G401 (cell line): ENCODE results near the gene LATS2. TPM values are rescaled to one million over a fixed set of nuclear protein-coding genes. Genes with fewer than 3 reads are reported as not detected.

ENCODE experiments used
- DNase-seq: peaks from one replicate; pipeline ENCODE4 v3.0.0-alpha.2; 2015; ENCODE audit warnings: low spot score
- in situ Hi-C: cut with HindIII; loops from 2 replicates; pipeline ENCODE4 v1.10.0; 2016; ENCODE audit warnings: low sequenced_read_pairs, mixed read lengths
- total RNA-seq: library from RNA; depleted of rRNA; stranded (reverse); fragments of >200 nt; shearing (Covaris generic); gene quantifications from 2 replicates; pipeline ENCODE4 v1.2.3, GENCODE V29; 2014

The LATS2 gene
- total RNA-seq, 1 experiment from 2014 or later: 27.3 TPM

DNA sequence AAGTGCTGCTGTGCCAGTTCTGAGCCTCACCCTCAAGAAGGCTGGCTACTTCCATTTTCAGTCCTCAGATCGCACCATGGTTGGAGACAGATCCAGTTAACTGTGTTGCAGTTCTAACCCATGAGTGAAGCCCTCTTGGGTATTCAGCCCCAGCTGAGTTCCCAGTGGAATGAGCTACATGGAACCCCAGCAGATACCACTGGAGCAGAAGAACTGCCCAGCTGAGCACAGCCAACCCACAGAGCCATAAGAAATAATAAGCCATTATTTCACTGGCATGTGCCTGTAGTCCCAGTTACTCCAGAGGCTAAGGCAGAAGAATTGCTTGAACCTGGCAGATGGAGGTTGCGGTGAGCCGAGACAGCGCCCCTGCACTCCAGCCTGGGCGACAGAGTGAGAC, 59.9 kb downstream of the LATS2 start:
- DNase-seq: no peak
- in situ Hi-C loops: no loop called here

DNA sequence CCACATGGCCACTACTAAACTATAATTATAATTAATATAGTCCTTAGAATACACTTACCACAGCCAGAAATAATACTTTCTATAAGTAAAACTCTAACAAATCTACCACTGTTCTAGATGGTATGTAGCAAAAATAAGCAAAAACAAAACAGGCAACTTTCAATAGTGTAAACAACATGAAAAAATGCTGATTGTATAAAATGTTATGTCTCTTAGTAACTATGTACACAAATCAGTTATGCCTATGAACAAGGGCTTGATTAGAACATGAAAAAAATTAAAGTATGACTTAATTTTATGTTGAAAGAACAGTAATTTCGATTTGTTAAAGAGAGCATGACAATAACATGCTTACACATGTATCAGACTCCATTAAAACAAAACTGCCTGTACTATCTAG, 60.7 kb downstream of the LATS2 start:
- in situ Hi-C loops: no loop called here
- no peak for DNase-seq

DNA sequence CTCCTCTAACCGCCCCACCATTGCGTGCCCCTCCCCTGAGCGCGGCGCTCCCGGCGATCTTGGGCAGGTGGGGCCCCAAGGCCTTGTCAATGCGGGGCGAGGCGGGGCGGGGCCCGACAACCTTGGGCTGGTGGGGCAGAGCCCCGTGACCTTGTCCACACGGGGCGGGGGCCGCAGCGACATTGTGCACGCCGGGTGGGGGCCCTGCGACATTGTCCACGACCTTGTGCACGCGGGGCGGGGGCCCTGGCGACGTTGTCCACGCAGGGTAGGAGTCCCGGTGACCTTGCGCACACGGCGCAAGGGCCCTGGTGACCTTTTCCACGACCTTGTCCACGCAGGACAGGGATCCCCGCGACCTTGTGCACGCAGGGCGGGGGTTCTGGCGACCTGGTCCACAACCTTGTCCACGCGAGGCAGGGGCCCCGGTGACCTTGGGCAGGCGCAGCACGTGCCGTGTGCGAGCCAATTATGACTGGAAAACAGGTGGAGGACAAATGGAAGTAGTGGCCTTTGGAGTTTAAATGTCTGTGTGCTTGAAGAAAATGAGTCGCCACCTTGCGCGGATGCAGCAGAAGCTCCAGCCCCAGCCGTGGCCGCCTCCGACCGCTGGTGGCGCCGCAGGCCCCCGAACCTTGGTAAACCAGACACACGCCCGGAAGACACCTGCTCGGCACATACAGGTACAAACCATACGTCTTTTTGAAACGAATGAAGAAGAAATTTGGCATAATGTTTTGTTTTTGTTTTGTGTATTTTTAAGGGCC, 62.6 kb downstream of the LATS2 start:
- DNase-seq: no peak
- in situ Hi-C loops: no loop called here

DNA sequence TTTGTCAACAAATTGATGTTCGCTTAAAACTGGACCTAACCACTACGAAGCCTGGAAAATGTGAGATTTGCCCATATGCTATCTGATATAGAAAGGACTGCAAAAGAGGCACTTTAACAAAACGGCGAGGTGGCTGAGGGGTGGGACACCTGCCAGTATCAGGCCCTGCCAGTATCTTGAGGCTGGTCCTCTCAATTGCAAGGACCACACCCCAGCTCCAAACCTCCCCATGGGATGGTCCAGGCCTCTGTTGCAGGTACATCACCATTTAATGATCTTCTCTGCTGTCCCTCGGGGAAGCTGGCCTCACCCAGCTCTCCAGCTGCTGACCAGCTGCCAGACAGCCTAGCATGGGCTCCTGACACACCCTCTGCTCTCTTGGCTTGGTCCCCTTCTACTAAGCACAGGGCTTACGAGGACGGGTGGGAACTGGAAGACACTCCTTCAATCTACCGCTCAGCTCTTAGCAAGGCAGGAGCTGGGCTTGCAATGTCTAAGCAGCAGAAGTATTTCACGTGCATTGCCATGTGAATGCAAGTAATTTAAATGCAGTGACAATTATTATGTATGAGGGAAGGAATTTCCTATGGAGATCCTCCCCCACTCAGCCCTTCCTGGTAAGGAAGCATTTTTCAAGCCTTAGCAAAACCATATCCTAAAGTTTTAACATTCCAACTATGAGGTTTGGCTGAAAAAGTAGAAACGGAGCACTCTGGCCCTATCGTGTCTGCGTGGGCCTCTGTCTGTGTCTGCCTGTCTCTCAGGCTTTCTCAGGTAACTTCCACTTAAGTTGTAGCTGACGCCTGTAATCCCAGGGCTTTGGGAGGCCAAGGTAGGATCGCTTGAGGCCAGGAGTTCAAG, 63.9 kb downstream of the LATS2 start:
- in situ Hi-C loops: no loop called here
- DNase-seq: no peak

DNA sequence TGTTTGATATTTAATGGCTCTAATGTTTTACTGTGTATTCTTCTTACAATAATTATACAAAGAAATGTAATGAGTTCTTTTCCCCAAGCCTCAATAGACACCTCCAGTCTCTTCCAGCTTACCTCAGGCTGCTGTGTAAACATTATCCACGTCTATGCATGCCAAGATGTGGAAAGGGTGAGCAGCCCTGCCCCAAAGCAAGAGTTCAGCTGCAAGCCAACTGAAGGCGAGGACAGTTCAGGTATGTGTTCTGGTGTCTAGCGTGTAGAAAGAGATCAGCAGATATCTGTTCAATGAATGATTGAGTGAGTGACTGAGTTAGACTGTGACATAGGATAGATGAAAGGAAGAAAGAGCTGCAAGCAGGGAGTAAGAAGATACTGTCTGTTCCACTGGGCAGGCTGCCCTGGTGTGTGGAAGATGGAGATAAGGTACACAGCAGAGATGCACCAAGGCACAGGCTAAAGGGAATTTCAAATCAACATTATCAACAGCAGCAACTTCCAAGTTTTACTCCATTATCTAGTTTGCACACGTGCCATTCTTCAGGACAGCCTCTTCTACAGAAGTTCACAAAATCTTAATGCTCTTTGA, 66.0 kb downstream of the LATS2 start:
- in situ Hi-C loops: no loop called here
- DNase-seq: no peak

DNA sequence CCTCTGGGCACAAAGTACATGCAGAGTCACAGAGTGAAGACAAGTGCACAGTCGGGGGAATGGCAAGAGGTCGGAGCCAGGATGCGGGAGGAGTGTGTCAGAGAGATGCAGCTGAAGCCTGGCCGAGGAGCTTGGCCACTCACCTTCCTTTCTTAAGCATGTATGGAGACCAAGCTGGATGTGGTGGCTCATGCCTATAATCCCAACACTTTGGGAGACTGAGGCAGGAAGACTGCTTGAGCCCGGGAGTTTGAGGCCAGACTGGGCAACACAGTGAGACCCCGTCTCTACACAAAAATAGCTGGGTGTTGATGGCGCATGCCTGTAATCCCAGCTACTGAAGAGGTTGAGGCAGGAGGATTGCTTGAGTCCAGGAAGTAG, 67.0 kb downstream of the LATS2 start:
- no peak for DNase-seq

DNA sequence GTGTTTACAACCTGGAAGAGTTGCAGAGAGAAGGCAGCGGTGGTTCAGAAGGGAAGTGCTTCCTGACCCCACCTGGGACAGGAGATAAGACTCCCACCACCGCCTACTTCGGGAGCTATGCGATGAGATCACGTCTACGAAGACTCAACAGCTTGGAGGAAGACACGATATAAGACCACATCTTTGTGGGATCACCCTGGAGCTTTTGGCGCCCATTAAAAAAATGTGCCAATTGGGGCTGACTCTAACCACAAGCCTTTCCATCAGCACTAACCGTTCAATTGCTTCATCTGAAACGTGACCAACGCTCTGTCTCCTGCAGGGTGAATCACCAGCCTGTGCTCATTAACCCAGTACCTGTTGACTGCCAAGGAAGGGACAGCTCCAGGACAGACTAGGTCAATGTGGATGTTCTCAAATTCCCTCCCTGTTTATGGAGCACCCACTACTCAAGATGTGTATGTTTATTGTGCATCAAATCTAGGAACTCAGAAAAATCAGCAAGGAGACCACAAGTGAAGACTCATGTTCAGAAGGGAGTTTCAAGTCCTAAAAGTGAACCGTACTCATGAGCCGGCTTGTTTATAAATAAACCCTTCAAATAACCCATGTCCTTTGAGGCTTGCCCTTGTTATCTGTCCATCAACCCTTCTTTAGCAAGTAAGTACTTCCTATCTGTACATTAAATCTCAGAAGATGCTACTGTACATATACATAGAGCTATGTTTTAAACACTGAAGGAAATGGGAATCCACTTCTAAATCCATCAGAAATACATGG, 67.5 kb downstream of the LATS2 start:
- in situ Hi-C loops: no loop called here
- no peak for DNase-seq

More for the DNA sequence above, 67.0 kb downstream of the LATS2 start:
- in situ Hi-C loops: no loop called here

DNA sequence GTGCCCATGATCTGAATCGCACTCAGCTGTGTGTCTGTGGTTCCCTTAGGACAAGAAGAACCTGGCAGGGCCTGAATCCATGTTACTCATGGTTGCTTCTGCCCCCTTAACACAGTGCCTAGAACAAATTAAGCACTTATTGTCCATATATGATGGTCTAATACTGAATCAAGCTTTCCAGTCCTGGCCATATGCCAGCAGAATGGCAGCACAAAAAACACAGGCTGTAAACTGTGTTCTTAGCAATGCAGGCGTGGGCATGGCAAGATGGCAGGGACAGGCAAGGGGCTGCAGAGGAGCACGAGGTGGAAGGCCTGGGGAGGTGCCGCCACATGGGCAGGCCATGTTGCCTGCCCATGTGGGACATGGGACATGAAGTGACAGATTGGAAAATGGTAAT, 68.2 kb downstream of the LATS2 start:
- in situ Hi-C loops: no loop called here
- DNase-seq: no peak

DNA sequence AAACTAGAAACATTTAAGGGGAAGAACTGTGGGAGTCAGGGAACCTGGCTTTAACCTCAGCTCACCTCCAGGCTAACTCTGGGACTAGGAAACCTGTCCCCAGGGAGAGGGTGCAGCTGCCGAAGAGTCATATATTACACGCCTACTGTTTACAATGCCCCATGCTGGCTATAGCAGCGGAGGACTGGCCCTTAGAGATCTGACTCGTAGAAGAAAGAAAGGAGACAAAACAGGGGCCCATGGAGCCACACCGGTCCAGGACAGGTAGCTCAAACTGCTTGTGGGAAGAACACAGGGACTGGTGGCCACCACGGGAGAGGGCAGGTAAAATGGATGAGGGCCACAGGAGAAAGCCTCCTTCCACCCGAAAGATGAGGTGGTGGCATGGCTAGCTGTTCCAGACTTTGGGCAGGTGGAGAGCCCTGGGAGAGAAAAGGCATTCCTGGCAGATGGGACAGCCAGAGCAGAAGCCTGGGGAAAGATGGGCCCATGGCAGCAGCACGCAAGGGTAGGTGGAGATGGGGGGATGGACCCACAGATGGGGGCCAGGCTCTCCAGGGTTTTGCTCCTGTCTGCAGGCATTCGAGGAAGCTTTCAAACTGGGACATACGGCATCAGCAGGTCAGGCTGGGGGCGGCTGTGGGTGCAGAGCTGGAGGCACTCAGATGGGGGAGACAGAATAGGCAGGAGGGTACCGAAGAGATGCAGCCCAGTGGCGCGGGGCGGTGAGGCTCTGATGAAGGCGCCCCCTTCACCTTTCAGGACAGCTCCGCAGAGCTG, 69.5 kb downstream of the LATS2 start:
- no peak for DNase-seq
- in situ Hi-C loops: no loop called here

DNA sequence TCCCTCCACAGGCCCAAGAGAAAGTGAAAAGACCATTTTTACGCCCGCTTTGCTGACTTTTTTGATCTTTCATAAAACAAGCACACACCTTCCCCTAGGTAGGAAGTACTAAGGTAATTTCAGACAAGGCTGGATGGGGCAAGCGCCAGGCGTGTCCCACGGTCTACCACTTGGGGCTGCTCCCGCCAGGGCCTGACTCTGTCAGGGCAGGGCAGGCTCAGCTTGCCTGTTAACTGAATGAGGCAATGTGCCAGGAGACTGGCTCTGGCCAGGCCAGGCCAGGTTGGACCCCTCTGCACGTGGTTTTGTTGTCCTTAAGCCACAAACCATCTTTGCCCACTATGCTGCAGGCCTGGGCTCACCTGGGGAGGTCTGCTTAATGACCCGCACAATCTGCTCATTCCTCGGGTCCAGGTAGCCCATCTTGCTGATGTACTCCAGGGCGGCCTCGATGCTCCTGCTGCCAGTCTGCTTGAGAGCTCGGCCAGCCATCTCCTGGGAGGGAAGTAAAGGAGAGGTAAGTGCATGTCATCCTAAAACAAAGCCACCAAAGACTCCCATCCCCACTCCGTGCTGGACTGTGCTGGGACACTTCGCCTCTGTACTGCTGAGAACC, 70.4 kb downstream of the LATS2 start:
- in situ Hi-C loops: no loop called here
- no peak for DNase-seq

DNA sequence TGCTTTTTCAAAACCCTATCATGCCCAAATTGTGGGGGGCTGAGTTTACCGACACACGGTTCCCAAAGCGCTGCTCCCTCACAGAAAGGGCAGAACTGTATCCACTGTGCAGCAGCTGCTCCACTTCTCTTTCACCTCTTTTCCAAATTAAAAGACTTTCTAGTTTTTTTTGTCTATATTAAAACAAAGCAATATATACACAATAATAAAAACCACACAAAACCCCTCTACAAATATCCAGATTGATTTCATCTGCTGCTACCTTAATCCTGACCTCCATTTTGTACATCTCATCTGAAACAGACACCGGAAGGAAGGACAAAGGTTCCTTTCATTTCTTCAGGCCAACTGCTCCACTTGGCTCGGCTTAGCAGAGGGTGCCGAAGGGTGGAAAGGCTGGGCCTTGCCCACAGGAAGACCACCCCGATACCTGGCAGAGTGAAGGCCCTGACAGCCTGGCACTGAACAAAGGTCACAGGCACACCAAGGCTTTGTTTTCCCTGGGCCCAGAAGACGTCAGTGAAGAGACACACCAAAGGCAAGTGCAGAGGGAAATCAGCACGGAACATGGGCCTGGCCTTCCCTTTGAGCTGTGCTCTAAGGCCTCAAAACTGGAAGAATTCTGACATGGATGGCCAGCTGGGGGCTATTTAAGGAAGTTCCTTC, 71.6 kb downstream of the LATS2 start:
- DNase-seq: no peak
- in situ Hi-C loops: no loop called here

DNA sequence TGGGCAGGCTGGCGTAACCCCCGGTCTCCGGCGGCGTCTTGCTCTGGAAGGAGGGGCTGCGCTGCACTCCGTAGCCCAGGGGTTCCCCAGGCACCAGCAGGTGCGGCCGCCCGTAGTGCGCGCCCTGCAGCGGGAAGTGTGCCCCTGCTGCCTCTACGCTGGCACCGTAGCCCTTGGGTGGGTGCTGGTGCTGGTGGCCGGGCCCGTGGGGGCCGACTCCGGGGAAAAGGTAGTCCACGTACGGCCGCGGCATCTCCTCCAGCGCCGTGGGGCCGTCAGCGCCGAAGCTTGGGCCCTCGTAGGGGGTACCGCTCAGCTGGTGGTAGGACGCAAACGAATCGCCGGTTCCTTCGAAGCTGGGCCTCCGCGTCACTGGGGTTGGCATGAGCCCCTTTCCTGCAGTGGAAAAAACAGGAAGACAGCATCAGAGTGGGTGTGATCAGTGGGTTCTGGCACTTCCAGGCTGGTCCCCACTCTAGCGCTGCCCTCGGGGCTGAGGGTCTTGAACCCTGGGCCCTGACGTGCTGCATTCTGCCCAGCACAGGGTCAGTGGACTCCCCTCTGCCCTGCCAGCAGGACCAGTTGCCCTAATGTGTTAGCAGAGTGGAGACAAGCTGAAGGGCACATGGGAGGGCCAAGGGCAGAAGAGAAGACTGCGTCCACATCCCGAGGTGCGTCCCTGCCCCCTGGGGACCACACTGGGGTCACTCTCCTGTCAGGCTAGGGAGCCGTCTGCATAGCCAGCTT, 72.3 kb downstream of the LATS2 start:
- in situ Hi-C loops: no loop called here
- no peak for DNase-seq

DNA sequence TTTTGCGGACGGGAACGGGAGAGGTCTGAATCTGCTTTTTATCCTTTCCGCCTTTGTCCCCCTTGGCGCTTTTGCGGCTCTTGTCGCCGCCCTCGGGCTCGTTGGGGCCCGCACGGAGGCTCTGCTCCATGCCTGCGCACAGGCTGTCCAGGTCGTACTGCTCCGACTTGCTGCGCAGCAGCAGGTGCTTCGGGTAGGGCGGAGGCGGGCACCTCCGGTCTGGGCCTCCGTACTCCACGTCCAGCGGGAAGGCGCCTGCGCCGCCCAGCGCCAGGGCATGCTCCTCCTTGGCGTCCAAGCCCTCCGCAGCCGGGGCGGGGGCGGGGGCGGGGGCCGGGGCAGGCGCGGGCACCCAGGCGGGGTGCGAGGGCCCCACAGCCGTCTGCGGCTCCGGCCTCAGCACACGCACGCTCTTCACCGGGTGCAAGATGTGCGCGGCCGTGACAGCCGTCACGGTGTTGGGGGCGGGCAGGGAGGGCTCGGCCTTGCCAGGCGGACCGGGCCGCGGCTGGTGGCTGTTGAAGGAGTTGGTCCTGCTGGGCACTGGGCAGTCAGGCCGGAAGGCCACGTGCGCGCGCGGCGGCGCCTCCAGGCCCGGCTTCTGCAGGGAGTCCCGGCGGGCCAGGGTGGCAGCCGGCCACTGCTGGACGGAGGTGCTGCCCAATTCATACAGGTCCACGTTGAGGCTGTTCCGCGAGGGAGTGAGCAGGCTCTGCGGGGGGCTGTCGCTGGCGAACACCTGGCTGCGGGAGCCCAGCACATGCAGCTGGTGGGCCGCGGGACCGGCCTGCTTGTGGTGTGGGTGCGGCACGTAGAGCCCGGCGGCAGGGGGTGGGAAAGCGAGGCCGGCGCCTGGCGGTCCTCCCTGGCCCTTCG, 73.1 kb downstream of the LATS2 start:
- in situ Hi-C loops: no loop called here

DNA sequence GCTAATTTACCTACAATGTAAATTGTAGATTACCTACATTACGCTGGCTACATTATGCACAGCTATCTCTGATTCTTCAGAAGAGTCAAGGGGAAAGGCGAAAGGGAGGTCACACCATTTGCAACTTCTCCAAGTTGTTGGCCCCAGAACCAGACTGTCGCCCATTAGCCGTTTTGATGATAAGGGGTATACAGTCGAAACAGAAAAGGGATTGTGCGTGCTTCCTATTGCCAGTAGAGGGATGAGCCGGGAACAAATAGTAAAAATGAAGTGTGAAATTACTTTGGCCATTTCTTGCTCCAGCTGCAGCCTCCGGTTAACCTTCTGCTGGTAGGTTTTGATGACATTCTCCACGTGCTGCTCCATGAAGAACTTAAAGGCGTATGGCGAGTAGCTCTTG, 73.8 kb downstream of the LATS2 start:
- in situ Hi-C loops: no loop called here
- DNase-seq: no peak

More for the DNA sequence above, 73.1 kb downstream of the LATS2 start:
- no peak for DNase-seq

DNA sequence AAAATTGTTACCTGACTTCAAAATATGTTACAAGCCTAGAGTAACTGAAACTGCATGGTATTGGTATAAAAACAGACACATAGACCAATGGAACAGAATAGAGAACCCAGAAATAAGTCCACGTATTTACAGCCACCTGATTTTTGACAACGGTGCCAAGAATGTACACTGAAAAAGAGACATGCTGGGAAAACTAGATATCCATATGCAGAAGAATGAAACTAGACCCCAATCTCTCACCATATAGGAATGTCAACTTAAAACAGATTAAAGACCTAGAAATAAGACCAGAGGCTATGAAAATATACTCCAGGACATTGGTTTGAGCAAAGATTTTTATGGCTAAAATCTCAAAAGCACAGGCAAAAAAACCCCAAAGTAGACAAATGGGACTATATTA, 76.5 kb downstream of the LATS2 start:
- no peak for DNase-seq
- in situ Hi-C loops: no loop called here

DNA sequence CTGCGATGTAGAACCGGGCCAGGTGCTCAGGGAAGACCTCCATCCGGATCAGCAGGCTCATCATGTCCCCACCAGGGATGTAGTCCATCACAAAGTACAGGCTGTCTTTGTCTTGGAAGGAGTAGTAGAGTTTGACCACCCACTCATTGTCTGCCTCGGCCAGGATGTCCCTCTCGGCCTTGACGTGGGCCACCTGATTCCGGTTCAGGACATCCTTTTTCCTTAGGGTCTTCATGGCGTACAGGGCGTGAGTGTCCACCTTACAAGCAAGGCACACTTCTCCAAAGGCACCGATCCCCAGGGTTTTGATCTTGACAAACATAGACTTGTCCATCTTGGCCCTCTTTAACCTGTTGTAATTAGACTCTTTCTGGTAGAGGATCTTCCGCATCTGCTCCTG, 78.0 kb downstream of the LATS2 start:
- in situ Hi-C loops: no loop called here

More for the DNA sequence above, 78.0 kb downstream of the LATS2 start:
- no peak for DNase-seq
